ENCODE data around the gene TNRC6C.
"Not testable (repeated sequence)": the region's sequence is repeated elsewhere in the genome, so short reads cannot be mapped to it uniquely, and the experiment has no call there.

TNRC6C gene

DNA sequence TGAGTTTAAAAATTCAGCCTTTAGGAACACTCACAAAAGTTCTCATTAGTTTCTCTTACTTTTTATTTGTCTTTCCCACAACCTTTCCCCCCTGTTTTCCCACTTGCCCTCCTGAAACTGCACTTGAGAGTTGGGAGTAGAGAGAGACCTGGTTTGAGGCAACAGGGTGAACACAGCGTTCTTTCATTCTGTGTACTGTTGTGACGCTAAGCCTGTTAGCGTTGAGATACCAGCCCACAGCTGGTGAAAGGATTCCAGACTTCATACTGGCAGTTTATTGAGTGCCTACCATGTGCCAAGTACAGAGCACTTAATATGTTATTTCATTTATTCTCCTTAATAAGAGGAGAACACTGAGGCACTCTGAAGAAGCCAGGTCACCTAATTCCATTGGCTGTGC, 10.3 kb downstream of the TNRC6C start:
- no peak for DNase-seq

DNA sequence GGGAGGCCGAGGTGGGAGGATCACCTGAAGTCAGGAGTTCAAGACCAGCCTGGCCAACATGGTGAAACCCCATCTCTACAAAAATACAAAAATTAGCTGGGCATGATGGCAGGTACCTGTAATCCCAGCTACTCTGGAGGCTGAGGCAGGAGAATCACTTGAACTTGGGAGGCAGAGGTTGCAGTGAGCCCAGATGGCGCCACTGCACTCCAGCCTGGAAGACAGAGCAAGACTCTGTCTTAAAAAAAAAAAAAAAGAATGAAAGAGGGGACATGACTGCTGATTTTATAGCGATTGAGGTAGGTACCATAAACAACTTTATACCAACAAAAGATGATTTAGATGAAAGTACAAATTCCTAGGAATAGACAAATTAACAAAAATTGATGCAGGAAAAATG, 13.8 kb downstream of the TNRC6C start:
- DNase-seq: not testable (repeated sequence)

DNA sequence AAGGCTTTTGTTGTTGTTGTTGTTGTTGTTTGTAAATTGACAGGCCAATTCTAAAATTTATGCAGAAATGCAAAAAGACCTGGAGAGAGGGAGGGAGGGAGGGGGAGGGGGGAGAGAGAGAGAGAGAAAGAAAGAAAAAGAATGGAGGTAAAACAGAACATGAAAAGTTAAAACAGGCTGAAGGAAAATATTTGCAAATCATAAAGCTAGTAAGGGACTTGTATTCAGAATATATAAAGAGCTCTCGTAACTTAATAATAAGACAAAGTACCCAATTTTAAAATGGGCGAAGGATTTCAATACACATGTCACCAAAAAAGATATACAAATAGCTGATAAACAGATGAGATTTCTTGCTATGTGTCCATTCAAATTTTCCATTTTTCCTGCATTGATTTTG, 15.4 kb downstream of the TNRC6C start:
- DNase-seq: no peak

- no peak for DNase-seq
Observed at GRCh38 chr17:77974396-77974795, 15.9 kb downstream of the TNRC6C start.

GRCh38 chr17:77982430-77982829, 23.9 kb downstream of the TNRC6C start:
- DNase-seq: not testable (repeated sequence)

- no peak for DNase-seq
Observed at GRCh38 chr17:77990301-77990700, 31.8 kb downstream of the TNRC6C start.

GRCh38 chr17:77993735-77994134, 35.2 kb downstream of the TNRC6C start:
- DNase-seq: not testable (repeated sequence)

DNA sequence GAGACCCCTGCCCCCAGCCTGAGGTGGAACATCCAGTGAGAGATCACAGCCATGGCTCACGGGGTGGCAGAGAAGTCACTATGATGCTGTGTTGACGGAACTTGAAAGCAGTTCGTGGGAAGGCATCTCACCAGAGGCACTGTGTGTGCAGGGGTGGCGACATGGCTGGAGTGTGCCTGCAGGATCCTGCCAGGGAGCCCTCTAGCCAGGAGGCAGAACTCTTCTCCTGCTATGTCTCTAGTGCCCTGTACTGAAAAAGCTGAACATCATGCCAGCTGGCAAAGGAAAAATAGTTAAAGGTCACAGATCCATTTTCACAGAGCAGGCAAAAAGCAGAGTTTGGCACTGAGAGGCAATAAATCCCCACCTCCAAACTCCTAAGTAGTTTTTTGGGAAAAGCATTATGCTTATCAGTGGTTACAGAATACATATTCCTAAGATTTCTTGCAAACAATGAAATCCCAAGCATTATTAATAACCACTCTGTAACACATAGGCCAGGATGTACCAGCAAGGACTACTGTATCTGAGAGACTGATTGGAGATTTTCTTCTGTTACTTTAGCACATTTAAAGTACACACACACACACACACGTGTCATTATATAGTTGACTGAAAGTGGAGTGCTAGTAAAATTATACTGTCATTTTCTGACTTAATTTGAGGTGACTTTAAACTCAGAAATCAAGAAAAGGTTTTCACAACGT, 36.8 kb downstream of the TNRC6C start:
- no peak for DNase-seq

GRCh38 chr17:77996256-77996655, 37.8 kb downstream of the TNRC6C start:
- DNase-seq: no peak

DNA sequence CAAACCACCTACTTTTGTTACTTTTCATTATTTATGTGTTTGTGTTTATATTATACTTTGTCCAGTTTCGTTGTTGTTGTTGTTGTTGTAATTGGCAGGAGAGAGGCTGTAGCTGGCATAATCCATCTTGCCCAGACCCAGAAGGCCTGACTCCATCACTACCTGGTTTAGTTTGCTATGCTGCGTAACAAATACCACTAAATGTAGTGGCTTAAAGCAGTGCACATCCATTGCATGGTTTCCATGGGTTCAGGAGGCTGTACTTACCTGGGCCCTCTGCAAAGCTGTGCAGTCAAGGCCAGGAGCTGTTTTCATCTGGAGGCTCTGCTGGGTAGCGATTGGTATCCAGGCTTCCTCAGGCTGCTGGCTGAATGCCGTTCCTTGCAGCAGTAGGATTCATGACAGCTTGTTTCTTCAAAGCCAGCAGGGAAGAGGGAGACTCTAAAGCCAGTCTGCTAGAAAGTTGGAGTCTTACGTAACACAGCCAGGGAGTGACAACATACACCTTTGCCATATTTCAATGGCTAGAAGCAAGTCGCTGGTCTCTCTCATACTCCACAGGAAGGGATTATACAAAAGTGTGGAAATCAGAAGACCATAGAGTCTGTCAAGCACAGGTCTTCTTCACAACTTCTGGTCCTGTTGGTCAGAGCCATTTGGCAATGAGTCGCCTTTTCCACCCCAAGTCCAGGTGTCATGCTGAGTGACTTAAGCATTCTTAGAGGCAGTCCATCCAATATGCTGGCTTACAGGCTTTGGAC, 41.1 kb downstream of the TNRC6C start:
- no peak for DNase-seq

DNA sequence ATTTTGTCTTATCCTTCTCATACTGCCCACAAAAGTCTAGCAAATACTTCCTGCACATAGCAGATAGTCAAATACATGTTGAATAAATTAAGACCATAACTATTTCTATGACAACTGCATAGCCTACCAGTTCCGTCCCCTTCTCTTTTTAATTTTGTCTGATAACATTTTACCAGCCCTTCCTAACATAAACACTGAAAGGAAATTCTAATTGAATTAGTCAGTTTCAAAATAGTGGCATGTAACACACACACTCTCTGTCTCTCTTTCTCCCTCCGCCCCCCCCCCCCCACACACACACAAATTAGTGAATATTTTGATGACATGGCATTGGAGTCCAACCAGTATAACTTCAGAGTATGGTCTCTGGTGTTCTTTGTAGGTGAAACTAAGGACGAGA, 41.8 kb downstream of the TNRC6C start:
- no peak for DNase-seq

GRCh38 chr17:78001182-78001581, 42.7 kb downstream of the TNRC6C start:
- DNase-seq: no peak

DNA sequence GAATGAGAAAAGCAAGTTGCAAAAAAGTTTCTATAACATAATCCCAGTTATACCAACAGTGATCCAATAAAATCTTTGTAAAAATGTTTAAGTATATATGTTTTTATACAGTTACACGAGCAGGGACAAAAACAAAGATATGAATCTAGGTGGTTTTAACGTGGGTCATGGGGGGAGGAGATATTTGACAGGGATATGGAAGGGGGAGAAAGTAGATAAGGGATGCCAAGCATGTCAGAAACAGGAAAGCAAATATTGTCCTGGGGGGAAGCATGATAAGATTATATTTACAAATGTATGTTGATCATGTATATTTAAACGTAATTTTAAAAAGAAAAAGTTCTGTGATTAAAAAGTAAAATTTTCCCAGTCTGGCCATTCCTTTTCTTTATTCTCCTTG, 43.1 kb downstream of the TNRC6C start:
- DNase-seq: no peak

DNA sequence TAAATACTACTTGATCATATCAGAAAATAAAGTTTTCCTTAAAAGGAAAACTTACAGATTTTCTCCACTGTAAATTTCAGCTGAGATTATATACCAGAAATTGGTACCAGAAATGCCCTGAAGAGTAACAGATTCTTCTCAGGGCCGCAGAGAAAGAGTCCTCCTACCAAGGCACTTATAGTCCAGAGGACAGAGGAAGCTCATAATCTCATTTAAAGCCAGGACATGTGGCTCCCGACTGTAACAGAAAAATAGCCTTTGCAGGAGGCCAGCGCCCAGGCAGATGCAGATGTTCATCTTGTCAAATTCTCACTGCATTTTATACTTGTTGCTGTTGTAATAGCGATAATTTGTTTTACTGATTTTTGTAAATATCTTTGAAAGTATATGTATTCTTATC, 43.7 kb downstream of the TNRC6C start:
- no peak for DNase-seq

DNA sequence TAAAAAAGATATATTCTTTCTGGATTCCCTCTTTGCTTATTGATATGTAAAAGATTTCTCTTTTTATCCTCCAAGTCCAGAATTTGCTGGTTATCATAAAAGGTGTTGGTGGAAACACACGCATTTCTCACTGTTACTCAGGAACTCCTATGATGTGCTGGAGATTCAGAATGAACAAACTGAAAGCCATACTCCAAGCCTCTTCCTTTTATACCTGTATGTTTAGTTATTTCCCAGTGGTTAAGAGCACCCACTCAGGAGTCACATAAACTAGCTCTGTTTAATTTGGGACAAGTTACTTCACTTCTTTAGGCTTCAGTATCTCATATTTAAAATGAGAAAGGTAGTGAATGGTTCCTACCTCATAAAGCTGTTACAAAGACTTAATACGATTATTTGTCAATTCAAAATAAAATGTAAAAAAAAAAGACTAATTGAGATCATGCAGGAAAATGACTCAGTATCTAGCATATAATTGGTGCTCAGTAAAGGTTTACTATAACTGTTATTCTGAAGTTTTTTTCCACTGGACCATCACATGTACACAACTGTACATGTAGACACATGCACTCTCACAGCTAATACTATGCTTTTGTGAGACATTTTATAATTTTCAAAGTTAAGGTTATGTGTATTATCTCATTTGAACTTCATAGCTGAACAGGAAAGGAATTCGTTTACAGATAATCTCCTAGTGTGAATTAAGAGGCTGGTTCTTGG, 47.1 kb downstream of the TNRC6C start:
- DNase-seq: no peak

GRCh38 chr17:78006338-78006737, 47.8 kb downstream of the TNRC6C start:
- DNase-seq: no peak

DNA sequence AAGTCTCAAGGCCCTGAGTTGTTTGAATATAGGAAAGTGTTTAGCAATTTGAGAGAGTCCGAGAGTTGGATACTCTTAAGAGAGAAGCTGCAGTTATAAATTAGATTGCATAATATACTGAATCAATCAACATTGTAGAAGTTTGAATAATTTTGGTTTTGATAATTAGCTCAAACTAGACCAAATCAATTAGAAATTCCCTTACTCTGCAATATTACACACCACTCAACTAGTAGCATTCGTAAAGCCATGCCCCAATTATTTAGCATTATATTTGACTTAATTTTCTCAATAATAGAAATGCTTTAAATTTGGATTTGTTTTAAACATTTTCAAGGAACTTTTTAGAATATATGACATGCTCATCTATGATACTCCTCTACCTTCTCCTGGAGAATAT, 49.1 kb downstream of the TNRC6C start:
- no peak for DNase-seq

- DNase-seq: peak; percentile 22
Observed at GRCh38 chr17:78010759-78011158, 52.3 kb downstream of the TNRC6C start.

DNA sequence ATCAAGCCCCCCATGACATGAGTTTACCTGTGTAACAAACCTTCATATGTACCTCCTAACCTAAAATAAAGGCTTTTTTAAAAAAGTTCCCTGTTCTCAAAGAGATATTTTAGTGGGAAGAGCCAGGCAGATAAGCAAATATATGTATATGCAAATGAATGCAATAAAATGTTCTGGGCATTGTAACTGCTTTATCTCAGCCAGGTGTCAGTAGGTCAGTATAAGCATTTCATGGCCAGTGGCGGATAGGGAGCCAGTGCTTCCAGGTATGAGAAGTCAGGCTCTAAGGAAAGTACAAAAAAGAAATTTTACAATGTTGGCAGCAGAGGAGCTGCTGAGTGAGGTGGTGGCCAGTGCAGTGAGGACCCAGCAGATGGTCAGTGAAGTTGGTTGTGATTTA, 53.9 kb downstream of the TNRC6C start:
- DNase-seq: no peak

- DNase-seq: peak; percentile 72
Observed at GRCh38 chr17:78013683-78014467, 55.4 kb downstream of the TNRC6C start.

- DNase-seq: no peak
Observed at GRCh38 chr17:78014646-78015045, 56.1 kb downstream of the TNRC6C start.

DNA sequence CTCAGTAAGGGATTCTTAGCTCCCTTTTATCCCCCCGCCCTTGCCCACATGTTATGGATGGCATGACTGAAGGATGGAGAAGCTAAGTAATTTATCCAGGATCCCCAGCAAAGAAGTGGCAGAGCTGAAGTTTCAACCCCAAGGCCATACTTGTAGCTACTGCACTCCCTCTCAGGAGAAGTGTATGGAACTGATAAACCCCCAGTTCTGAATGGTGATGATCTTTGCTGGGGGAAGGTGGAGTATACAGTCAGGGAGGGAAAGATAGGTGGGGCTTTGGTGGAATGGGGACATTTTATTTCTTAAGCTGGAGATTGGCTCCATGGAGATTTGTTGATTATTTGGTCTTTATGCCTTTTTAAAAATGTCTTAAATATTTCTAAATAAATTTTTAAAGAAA, 58.3 kb downstream of the TNRC6C start:
- DNase-seq: no peak

GRCh38 chr17:78019367-78019975, 61.0 kb downstream of the TNRC6C start:
- DNase-seq: peak; percentile 37

Measured in CD4-positive, alpha-beta T cell treated with Interleukin-4 for 4 hours (primary cell).